Measurements from ENCODE around the gene HNF4A. TPM values are rescaled to one million over a fixed set of nuclear protein-coding genes. Genes with fewer than 3 reads are reported as not detected.

HNF4A gene
- total RNA-seq, 2 donors from 2014 or later, result 28.3 to 28.5 TPM

GRCh38 chr20:44447827-44448419 lies 92.4 kb downstream of the HNF4A start:
- H3K27me3 ChIP-seq, result no peaks in the 10 kb centered on the region
- H3K4me1 ChIP-seq, result no peaks in the 10 kb centered on the region
- no peaks in the 10 kb centered on the region for H3K9me3 ChIP-seq
- 80 to 82% methylated on average over 3 of the region's 3 CpGs for WGBS, 2 donors
- H3K36me3 ChIP-seq (replicated peaks in 1 of 2; ENCODE audit: insufficient read depth in 1 of 2, low read depth in 2 of 2), result no peaks in the 10 kb centered on the region
- ATAC-seq (no peak), DNase-seq (no peak)
- no peak overlapping the region for H3K4me3 ChIP-seq
- H3K27ac ChIP-seq, result no peak overlapping the region
- intact Hi-C loops (cut with DNase I), result no loop called here
- TF ChIP-seq POLR2A (IDR thresholded peaks at IDR 0.05) (no peak), CTCF (IDR thresholded peaks at IDR 0.05) (no peak)

GRCh38 chr20:44448753-44449546 lies 93.5 kb downstream of the HNF4A start:
- WGBS, 2 donors, result 54 to 61% methylated on average over 6 to 9 of the region's 9 CpGs
- TF ChIP-seq POLR2A (IDR thresholded peaks at IDR 0.05) (no peak), CTCF (IDR thresholded peaks at IDR 0.05) (peak in 1 of 7 experiments; percentile 7)
- H3K9me3 ChIP-seq, result no peaks in the 10 kb centered on the region
- intact Hi-C loops (cut with DNase I), result no loop called here
- H3K4me3 ChIP-seq, result no peak overlapping the region
- no peaks in the 10 kb centered on the region for H3K4me1 ChIP-seq
- H3K27ac ChIP-seq, result no peak overlapping the region
- DNase-seq (no peak), ATAC-seq (no peak)
- H3K27me3 ChIP-seq, result no peaks in the 10 kb centered on the region
- no peaks in the 10 kb centered on the region for H3K36me3 ChIP-seq (replicated peaks in 1 of 2; ENCODE audit: insufficient read depth in 1 of 2, low read depth in 2 of 2)

GRCh38 chr20:44449864-44450263 lies 94.4 kb downstream of the HNF4A start:
- Histone ChIP-seq H3K36me3 (replicated peaks in 1 of 2; ENCODE audit: insufficient read depth in 1 of 2, low read depth in 2 of 2) (no peaks in the 10 kb centered on the region), H3K4me3 (no peak overlapping the region), H3K4me1 (no peaks in the 10 kb centered on the region), H3K27me3 (no peaks in the 10 kb centered on the region), H3K9me3 (no peaks in the 10 kb centered on the region), H3K27ac (no peak overlapping the region)
- no peak for TF ChIP-seq CTCF (IDR thresholded peaks at IDR 0.05)
- TF ChIP-seq POLR2A (IDR thresholded peaks at IDR 0.05), result no peak
- DNase-seq (no peak), ATAC-seq (no peak)
- WGBS, 2 donors, result 74 to 80% methylated on average over 7 of the region's 7 CpGs
- intact Hi-C loops (cut with DNase I), result no loop called here

GRCh38 chr20:44450281-44450889 lies 94.9 kb downstream of the HNF4A start:
- 50 to 60% methylated on average over 3 of the region's 3 CpGs for WGBS, 2 donors
- Histone ChIP-seq H3K4me3 (no peak overlapping the region), H3K4me1 (no peaks in the 10 kb centered on the region), H3K36me3 (replicated peaks in 1 of 2; ENCODE audit: insufficient read depth in 1 of 2, low read depth in 2 of 2) (no peaks in the 10 kb centered on the region), H3K27me3 (no peaks in the 10 kb centered on the region), H3K27ac (no peak overlapping the region), H3K9me3 (no peaks in the 10 kb centered on the region)
- DNase-seq, result no peak
- ATAC-seq, result no peak
- TF ChIP-seq CTCF (IDR thresholded peaks at IDR 0.05), result no peak
- no peak for TF ChIP-seq POLR2A (IDR thresholded peaks at IDR 0.05)
- intact Hi-C loops (cut with DNase I), result no loop called here

Measured in body of pancreas (tissue), 4 donors.